GM23338 (cell line): ENCODE measurements around the gene CPNE6. TPM values are rescaled to one million over a fixed set of nuclear protein-coding genes. Genes with fewer than 3 reads are reported as not detected.

Experiments used
- ATAC-seq: fragments of 200-7000 bp; cut with Tn5 transposase; 3 replicates; pipeline ENCODE4 v1.9.1; 2020
- DNase-seq: peaks from one replicate; pipeline ENCODE4 v3.0.0-alpha.2; 2015; ENCODE audit warnings: low spot score
- H2AFZ ChIP-seq: fragments of 200-600 bp; sonication (generic); 2 replicates; pipeline ENCODE4 v1.8.0; 2016; ENCODE audit warnings: antibody characterized with exemption, mild to moderate bottlenecking, moderate library complexity
- H3F3A ChIP-seq: fragments of 200-600 bp; sonication (generic); replicated peaks from 2 replicates; pipeline ENCODE4 v1.8.0; 2017; ENCODE audit warnings: antibody characterized with exemption, mixed run types, low read depth
- H3K27ac ChIP-seq: fragments of 200-600 bp; sonication (generic); 2 replicates; pipeline ENCODE4 v1.6.1; 2016; ENCODE audit warnings: low read depth
- H3K27me3 ChIP-seq: fragments of 200-600 bp; sonication (generic); 2 replicates; pipeline ENCODE4 v1.8.0; 2016; ENCODE audit warnings: mild to moderate bottlenecking, mixed run types, moderate library complexity; ENCODE audit not compliant: insufficient read depth
- H3K36me3 ChIP-seq: fragments of 200-600 bp; sonication (generic); 2 replicates; pipeline ENCODE4 v1.8.0; 2016; ENCODE audit warnings: mild to moderate bottlenecking; ENCODE audit not compliant: insufficient read depth
- H3K4me1 ChIP-seq: fragments of 200-600 bp; sonication (generic); 2 replicates; pipeline ENCODE4 v1.8.0; 2016; ENCODE audit warnings: mild to moderate bottlenecking, moderate library complexity; ENCODE audit not compliant: insufficient read depth
- H3K4me2 ChIP-seq: fragments of 200-600 bp; sonication (generic); 2 replicates; pipeline ENCODE4 v1.7.1; 2017; ENCODE audit warnings: mixed run types
- H3K4me3 ChIP-seq: fragments of 200-600 bp; sonication (generic); 2 replicates; pipeline ENCODE4 v1.6.1; 2016; ENCODE audit warnings: mixed run types
- H3K79me2 ChIP-seq: fragments of 200-600 bp; sonication (generic); replicated peaks from 2 replicates; pipeline ENCODE4 v1.8.0; 2017; ENCODE audit warnings: mild to moderate bottlenecking; ENCODE audit not compliant: insufficient read depth
- H3K9me2 ChIP-seq: fragments of 200-600 bp; sonication (generic); 2 replicates; pipeline ENCODE4 v1.8.0; 2017; ENCODE audit not compliant: insufficient read depth
- H4K20me1 ChIP-seq: fragments of 200-600 bp; sonication (generic); replicated peaks from 2 replicates; pipeline ENCODE4 v1.8.0; 2017; ENCODE audit warnings: mild to moderate bottlenecking; ENCODE audit not compliant: insufficient read depth
- H3K27ac Mint-ChIP-seq: 2 replicates; pipeline ENCODE4 v1.8.0; 2020; ENCODE audit warnings: inconsistent platforms, mild to moderate bottlenecking, moderate library complexity, mixed read lengths
- H3K27me3 Mint-ChIP-seq: 3 replicates; pipeline ENCODE4 v1.8.0; 2022; ENCODE audit warnings: low read depth, mild to moderate bottlenecking, moderate library complexity, mixed read lengths, inconsistent platforms; ENCODE audit not compliant: insufficient read depth, poor library complexity
- H3K36me3 Mint-ChIP-seq: 3 replicates; pipeline ENCODE4 v1.8.0; 2021; ENCODE audit warnings: low read depth, mild to moderate bottlenecking, inconsistent platforms, moderate library complexity, mixed read lengths
- H3K4me1 Mint-ChIP-seq: 3 replicates; pipeline ENCODE4 v1.8.0; 2020; ENCODE audit warnings: mild to moderate bottlenecking, inconsistent platforms, mixed read lengths
- H3K4me3 Mint-ChIP-seq: 3 replicates; pipeline ENCODE4 v1.8.0; 2021; ENCODE audit warnings: moderate library complexity, mild to moderate bottlenecking, inconsistent platforms, mixed read lengths
- H3K9me3 Mint-ChIP-seq: 3 replicates; pipeline ENCODE4 v1.8.0; 2020; ENCODE audit warnings: moderate library complexity, mild to moderate bottlenecking, inconsistent platforms, mixed read lengths
- CREB1 ChIP-seq: fragments of 250-450 bp; sonication (Bioruptor Pico); IDR thresholded peaks from 2 replicates; pipeline ENCODE4 v1.5.0; 2020; ENCODE audit warnings: low read depth, mild to moderate bottlenecking, moderate library complexity
- EZH2 ChIP-seq: fragments of 200-600 bp; sonication (generic); IDR thresholded peaks from one replicate; pipeline ENCODE4 v1.8.0; 2017; ENCODE audit warnings: antibody characterized with exemption, mild to moderate bottlenecking, low read depth; ENCODE audit not compliant: unreplicated experiment
- EZH2phosphoT487 ChIP-seq: fragments of 200-600 bp; sonication (generic); IDR thresholded peaks from one replicate; pipeline ENCODE4 v1.8.1; 2018; ENCODE audit warnings: antibody characterized with exemption; ENCODE audit not compliant: unreplicated experiment
- JUNB ChIP-seq: IDR thresholded peaks from one replicate; pipeline ENCODE4 v1.6.1; 2016; ENCODE audit warnings: antibody characterized with exemption; ENCODE audit not compliant: unreplicated experiment
- NANOG ChIP-seq: IDR thresholded peaks from 2 replicates; pipeline ENCODE4 v1.6.1; 2016; ENCODE audit warnings: antibody characterized with exemption, borderline replicate concordance
- POLR2AphosphoS5 ChIP-seq: IDR thresholded peaks from 2 replicates; pipeline ENCODE4 v1.6.1; 2016; ENCODE audit warnings: antibody characterized with exemption, low read depth
- STAT1 ChIP-seq: IDR thresholded peaks from one replicate; pipeline ENCODE4 v1.6.1; 2016; ENCODE audit warnings: antibody characterized with exemption; ENCODE audit not compliant: unreplicated experiment
- ZNF114 ChIP-seq: fragments of 250-450 bp; sonication (Bioruptor Pico); IDR thresholded peaks from 2 replicates; pipeline ENCODE4 v1.5.0; 2020; ENCODE audit warnings: mild to moderate bottlenecking, moderate library complexity
- ZNF331 ChIP-seq: fragments of 250-450 bp; sonication (Bioruptor Pico); IDR thresholded peaks from 2 replicates; pipeline ENCODE4 v1.5.0; 2020; ENCODE audit warnings: low read depth, mild to moderate bottlenecking, moderate library complexity
- polyA plus RNA-seq: library from polyadenylated mRNA; unstranded; fragments of >200 nt; fragmentation: Nextera tagmentation; extraction: Ambion mirVana; gene quantifications from 2 replicates; pipeline ENCODE4 v1.2.1, GENCODE V29; 2016
- total RNA-seq: library from RNA; depleted of rRNA; stranded (reverse); fragments of >200 nt; shearing (Covaris generic); gene quantifications from 2 replicates; pipeline ENCODE4 v1.2.3, GENCODE V29; 2014
- TF ChIP-seq, protein P1 (sequence below): IDR thresholded peaks from one replicate; pipeline ENCODE4 v1.6.1; 2018; ENCODE audit warnings: antibody characterized with exemption; ENCODE audit not compliant: unreplicated experiment
- TF ChIP-seq, protein P2 (sequence below), 2 experiments: fragments of 200-600 bp in 1 of 2; sonication (generic) in 1 of 2; conservative IDR thresholded peaks; 2 replicates each; pipeline versions ENCODE4 v1.5.1 to v1.6.1; 2016 to 2017; ENCODE audit warnings: antibody characterized with exemption in 2 of 2, low read depth in 2 of 2, mild to moderate bottlenecking in 2 of 2, moderate library complexity in 1 of 2
- TF ChIP-seq, protein P3 (sequence below): fragments of 250-450 bp; sonication (Bioruptor Pico); IDR thresholded peaks from 2 replicates; pipeline ENCODE4 v1.5.0; 2020; ENCODE audit warnings: mild to moderate bottlenecking, moderate library complexity
- TF ChIP-seq, protein P4 (sequence below): IDR thresholded peaks from 2 replicates; pipeline ENCODE4 v1.6.1; 2016; ENCODE audit warnings: antibody characterized with exemption

Gene CPNE6
- total and polyA plus RNA-seq, 2 experiments from 2014 or later: 0.16 TPM; not detected in 1

DNA sequence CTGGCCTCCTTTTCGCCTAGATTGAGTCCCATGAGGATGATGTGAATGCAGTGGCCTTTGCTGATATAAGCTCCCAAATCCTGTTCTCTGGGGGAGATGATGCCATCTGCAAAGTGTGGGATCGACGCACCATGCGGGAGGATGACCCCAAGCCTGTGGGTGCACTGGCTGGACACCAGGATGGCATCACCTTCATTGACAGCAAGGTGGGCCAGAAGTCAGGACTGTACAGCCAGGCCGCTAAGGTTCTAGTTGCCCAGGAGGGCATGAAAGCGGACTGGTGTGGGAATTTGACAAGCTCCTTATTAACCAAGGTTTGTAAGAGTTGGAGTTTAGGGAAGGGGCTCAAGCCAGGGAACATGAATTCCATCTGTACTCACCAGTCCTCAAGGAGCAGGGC is 48.3 kb downstream of the CPNE6 start:
- Histone ChIP-seq H3K4me3 (no peak overlapping the region), H3K36me3 (peaks cover 19% of the 10 kb centered on the region; the same call in 1 of the 2 replicates), H3F3A (no peaks in the 10 kb centered on the region), H3K27ac (no peak overlapping the region), H3K79me2 (peaks cover 11% of the 10 kb centered on the region), H2AFZ (no peak overlapping the region), H4K20me1 (no peaks in the 10 kb centered on the region; the same call in none of the 2 replicates), H3K9me2 (no peaks in the 10 kb centered on the region), H3K27me3 (no peaks in the 10 kb centered on the region), H3K4me1 (peaks cover 6% of the 10 kb centered on the region), H3K4me2 (no peak overlapping the region)
- no peak overlapping the region for H3K27ac Mint-ChIP-seq
- H3K9me3 Mint-ChIP-seq: peaks cover 3% of the 10 kb centered on the region; the same call in 1 of the 3 replicates
- peaks cover 58% of the 10 kb centered on the region for H3K36me3 Mint-ChIP-seq
- peaks cover 16% of the 10 kb centered on the region for H3K4me1 Mint-ChIP-seq
- ATAC-seq (no peak), DNase-seq (no peak)
- H3K4me3 Mint-ChIP-seq: no peak overlapping the region
- TF ChIP-seq CREB1 (CRISPR knock-in tag) (no peak), JUNB (no peak), ZNF331 (CRISPR knock-in tag) (no peak), ZNF114 (CRISPR knock-in tag) (no peak), EZH2phosphoT487 (no peak), EZH2 (no peak), NANOG (no peak), STAT1 (no peak), POLR2AphosphoS5 (no peak)
- TF ChIP-seq, protein P1, sequence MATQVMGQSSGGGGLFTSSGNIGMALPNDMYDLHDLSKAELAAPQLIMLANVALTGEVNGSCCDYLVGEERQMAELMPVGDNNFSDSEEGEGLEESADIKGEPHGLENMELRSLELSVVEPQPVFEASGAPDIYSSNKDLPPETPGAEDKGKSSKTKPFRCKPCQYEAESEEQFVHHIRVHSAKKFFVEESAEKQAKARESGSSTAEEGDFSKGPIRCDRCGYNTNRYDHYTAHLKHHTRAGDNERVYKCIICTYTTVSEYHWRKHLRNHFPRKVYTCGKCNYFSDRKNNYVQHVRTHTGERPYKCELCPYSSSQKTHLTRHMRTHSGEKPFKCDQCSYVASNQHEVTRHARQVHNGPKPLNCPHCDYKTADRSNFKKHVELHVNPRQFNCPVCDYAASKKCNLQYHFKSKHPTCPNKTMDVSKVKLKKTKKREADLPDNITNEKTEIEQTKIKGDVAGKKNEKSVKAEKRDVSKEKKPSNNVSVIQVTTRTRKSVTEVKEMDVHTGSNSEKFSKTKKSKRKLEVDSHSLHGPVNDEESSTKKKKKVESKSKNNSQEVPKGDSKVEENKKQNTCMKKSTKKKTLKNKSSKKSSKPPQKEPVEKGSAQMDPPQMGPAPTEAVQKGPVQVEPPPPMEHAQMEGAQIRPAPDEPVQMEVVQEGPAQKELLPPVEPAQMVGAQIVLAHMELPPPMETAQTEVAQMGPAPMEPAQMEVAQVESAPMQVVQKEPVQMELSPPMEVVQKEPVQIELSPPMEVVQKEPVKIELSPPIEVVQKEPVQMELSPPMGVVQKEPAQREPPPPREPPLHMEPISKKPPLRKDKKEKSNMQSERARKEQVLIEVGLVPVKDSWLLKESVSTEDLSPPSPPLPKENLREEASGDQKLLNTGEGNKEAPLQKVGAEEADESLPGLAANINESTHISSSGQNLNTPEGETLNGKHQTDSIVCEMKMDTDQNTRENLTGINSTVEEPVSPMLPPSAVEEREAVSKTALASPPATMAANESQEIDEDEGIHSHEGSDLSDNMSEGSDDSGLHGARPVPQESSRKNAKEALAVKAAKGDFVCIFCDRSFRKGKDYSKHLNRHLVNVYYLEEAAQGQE: no peak
- TF ChIP-seq, protein P2, sequence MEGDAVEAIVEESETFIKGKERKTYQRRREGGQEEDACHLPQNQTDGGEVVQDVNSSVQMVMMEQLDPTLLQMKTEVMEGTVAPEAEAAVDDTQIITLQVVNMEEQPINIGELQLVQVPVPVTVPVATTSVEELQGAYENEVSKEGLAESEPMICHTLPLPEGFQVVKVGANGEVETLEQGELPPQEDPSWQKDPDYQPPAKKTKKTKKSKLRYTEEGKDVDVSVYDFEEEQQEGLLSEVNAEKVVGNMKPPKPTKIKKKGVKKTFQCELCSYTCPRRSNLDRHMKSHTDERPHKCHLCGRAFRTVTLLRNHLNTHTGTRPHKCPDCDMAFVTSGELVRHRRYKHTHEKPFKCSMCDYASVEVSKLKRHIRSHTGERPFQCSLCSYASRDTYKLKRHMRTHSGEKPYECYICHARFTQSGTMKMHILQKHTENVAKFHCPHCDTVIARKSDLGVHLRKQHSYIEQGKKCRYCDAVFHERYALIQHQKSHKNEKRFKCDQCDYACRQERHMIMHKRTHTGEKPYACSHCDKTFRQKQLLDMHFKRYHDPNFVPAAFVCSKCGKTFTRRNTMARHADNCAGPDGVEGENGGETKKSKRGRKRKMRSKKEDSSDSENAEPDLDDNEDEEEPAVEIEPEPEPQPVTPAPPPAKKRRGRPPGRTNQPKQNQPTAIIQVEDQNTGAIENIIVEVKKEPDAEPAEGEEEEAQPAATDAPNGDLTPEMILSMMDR (conservative IDR thresholded peaks at IDR 0.05; ENCODE audit: low read depth in 2 of 2): no peak
- TF ChIP-seq, protein P3, sequence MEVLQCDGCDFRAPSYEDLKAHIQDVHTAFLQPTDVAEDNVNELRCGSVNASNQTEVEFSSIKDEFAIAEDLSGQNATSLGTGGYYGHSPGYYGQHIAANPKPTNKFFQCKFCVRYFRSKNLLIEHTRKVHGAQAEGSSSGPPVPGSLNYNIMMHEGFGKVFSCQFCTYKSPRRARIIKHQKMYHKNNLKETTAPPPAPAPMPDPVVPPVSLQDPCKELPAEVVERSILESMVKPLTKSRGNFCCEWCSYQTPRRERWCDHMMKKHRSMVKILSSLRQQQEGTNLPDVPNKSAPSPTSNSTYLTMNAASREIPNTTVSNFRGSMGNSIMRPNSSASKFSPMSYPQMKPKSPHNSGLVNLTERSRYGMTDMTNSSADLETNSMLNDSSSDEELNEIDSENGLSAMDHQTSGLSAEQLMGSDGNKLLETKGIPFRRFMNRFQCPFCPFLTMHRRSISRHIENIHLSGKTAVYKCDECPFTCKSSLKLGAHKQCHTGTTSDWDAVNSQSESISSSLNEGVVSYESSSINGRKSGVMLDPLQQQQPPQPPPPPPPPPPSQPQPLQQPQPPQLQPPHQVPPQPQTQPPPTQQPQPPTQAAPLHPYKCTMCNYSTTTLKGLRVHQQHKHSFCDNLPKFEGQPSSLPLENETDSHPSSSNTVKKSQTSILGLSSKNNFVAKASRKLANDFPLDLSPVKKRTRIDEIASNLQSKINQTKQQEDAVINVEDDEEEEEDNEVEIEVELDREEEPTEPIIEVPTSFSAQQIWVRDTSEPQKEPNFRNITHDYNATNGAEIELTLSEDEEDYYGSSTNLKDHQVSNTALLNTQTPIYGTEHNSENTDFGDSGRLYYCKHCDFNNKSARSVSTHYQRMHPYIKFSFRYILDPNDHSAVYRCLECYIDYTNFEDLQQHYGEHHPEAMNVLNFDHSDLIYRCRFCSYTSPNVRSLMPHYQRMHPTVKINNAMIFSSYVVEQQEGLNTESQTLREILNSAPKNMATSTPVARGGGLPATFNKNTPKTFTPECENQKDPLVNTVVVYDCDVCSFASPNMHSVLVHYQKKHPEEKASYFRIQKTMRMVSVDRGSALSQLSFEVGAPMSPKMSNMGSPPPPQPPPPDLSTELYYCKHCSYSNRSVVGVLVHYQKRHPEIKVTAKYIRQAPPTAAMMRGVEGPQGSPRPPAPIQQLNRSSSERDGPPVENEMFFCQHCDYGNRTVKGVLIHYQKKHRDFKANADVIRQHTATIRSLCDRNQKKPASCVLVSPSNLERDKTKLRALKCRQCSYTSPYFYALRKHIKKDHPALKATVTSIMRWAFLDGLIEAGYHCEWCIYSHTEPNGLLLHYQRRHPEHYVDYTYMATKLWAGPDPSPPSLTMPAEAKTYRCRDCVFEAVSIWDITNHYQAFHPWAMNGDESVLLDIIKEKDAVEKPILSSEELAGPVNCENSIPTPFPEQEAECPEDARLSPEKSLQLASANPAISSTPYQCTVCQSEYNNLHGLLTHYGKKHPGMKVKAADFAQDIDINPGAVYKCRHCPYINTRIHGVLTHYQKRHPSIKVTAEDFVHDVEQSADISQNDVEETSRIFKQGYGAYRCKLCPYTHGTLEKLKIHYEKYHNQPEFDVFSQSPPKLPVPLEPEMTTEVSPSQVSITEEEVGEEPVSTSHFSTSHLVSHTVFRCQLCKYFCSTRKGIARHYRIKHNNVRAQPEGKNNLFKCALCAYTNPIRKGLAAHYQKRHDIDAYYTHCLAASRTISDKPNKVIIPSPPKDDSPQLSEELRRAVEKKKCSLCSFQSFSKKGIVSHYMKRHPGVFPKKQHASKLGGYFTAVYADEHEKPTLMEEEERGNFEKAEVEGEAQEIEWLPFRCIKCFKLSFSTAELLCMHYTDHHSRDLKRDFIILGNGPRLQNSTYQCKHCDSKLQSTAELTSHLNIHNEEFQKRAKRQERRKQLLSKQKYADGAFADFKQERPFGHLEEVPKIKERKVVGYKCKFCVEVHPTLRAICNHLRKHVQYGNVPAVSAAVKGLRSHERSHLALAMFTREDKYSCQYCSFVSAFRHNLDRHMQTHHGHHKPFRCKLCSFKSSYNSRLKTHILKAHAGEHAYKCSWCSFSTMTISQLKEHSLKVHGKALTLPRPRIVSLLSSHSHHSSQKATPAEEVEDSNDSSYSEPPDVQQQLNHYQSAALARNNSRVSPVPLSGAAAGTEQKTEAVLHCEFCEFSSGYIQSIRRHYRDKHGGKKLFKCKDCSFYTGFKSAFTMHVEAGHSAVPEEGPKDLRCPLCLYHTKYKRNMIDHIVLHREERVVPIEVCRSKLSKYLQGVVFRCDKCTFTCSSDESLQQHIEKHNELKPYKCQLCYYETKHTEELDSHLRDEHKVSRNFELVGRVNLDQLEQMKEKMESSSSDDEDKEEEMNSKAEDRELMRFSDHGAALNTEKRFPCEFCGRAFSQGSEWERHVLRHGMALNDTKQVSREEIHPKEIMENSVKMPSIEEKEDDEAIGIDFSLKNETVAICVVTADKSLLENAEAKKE: no peak
- TF ChIP-seq, protein P4, sequence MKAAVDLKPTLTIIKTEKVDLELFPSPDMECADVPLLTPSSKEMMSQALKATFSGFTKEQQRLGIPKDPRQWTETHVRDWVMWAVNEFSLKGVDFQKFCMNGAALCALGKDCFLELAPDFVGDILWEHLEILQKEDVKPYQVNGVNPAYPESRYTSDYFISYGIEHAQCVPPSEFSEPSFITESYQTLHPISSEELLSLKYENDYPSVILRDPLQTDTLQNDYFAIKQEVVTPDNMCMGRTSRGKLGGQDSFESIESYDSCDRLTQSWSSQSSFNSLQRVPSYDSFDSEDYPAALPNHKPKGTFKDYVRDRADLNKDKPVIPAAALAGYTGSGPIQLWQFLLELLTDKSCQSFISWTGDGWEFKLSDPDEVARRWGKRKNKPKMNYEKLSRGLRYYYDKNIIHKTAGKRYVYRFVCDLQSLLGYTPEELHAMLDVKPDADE: no peak
- H3K27me3 Mint-ChIP-seq: peaks cover 13% of the 10 kb centered on the region
